GM19035 (cell line): Measurements from ENCODE around the gene FCHSD2.
"Not testable (repeated sequence)": the region's sequence is repeated elsewhere in the genome, so short reads cannot be mapped to it uniquely, and the experiment has no call there.

Experiments
- ATAC-seq: cut with Tn5 transposase; IDR thresholded peaks from one replicate; pipeline ENCODE4 v1.9.1; 2021; ENCODE audit not compliant: unreplicated experiment

FCHSD2 gene

DNA sequence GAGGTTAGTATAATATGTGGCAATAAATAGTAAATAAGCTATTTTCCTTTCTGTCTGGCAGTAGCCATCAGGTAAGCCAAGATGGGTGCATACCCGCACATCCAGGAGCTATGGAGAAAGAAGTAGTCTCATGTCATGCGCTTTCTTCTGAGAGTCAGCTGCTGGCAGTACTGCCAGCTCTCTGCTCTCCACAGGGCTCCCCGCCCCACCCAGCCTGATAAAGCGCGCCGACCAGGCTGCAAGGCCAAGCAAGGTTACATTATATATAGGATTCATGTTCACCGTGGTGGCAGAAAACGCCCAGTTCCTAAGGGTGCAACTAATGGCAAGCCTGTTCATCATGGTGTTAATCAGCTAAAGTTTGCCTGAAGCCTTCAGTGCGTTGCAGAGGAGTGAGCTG, 201.7 kb downstream of the FCHSD2 start:
- no peak for ATAC-seq

DNA sequence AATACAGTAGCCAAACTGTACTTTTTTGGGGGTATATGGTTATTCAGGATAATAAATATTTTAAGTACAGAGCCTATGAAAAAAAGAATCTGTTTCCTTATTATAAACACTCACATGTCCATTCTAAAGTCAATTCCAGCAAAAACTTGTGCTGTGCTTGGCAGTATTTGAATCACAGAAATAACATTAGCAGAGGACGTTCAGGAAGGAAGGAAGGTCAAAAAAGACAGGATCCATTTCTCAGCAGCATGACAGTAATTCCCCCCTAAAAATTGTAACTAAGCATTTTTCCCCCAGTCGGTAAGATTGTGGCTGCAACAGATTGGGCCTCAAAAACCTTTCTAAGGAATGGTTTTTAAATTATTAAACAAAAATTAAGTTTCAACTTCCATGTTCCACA, 203.1 kb downstream of the FCHSD2 start:
- no peak for ATAC-seq

DNA sequence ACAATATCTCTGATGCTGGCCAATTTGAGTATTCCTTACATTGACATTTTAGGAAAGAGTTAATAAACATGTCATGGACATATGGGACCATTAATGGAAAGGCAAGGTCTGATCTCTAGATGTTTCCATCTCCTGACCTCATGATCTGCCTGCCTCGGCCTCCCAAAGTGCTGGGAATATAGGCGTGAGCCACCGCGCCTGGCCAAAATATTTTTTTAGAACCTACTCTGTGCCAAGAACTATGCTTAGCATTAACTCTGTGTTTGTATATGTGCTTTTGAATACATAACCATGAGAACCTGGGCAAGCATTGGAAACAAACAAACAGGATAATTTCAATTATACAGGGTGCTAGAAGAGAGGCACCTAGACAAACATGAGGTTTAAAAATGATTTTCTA, 204.7 kb downstream of the FCHSD2 start:
- ATAC-seq, result no peak

DNA sequence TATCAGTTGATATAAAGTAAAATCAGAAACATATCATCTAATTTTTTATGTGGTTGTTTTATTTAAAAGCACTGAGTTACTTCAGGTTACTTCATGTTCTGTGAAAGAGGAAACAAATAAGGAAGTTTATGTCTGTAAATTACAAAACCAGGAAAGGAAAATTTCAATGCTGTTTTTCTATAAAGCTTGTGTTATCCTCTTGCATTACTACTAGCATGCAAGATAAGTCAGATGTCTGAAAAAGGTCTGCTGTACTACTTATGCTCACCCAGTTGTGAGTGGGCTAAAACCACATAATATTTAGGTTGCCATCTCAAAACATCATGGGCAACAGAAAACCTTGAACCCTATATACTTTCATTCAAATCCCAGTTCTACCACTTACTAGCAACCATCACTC, 206.4 kb downstream of the FCHSD2 start:
- ATAC-seq, result no peak

DNA sequence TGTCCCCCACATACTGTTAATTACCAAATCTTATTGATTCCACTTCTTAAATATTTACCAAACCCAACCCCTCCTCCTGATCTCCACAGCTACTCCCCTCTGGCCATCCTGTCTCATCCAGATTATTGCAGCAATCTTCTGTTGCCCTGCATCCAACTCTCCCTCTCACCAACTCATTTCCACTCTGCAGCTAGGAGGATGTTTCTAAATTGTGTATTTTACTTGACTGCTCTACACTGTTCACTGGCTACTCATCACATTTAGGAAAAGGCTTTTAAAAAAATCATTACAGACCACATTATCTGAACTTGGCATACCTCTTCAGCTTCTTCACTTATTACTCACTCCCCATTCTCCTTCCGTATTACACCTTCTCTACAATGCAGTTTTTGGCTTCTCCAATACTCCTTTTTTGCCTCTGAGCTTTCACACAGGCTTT, 210.0 kb downstream of the FCHSD2 start:
- no peak for ATAC-seq

DNA sequence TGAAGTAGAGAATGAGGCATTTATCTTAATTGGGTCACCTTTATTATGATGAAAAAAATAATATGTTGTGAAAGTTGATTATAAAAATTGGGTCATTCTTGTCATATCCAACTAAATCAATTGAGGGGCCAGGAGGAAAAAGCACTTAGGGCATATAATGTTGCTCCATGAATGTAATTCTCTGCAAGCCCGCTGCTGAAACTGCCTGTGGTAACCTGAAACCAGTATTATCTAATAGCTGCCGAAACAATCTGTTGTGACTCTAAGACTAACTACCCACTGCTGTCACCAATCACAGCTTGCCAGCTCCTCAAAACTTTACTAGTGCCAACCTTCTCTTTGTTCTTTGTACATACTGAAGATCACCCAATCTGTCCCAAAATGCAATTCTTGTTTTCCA, 212.1 kb downstream of the FCHSD2 start:
- ATAC-seq, result no peak

DNA sequence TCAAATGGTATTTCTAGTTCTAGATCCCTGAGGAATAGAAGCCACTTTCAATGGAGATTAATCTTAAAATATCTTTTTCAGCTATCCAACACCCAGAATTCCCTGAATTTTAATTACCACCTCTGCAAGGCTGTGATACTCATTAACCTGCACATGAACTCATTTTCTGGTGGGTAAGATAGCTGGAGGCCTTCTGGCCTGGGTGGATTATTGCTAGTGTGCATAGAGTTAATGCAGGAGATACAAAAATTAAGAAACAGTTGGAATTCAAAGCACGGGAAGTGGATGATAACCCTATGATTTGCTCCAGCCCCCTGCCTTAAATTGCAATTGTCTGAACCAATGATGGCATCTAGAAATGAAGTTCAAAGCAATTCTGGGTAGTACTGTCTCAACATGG, 212.9 kb downstream of the FCHSD2 start:
- ATAC-seq, result no peak

DNA sequence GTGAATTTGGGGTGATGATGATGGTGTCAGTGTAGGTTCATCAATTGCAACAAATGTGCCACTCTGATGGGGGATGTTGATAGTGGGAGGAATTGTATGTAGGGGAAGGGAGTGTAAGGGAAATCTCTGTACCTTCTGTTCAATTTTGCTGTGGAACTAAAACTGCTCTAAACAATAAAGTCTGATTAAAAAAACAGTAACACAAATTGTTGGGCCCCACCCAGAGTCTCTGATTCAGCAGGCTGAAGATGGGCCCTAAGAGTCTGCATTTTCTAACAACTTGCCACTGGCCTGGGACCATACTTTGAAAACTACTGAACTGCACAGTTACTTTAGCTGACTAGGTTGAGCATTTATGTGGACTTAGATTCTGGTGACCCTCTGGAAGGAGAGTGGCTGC, 214.7 kb downstream of the FCHSD2 start:
- ATAC-seq, result no peak

DNA sequence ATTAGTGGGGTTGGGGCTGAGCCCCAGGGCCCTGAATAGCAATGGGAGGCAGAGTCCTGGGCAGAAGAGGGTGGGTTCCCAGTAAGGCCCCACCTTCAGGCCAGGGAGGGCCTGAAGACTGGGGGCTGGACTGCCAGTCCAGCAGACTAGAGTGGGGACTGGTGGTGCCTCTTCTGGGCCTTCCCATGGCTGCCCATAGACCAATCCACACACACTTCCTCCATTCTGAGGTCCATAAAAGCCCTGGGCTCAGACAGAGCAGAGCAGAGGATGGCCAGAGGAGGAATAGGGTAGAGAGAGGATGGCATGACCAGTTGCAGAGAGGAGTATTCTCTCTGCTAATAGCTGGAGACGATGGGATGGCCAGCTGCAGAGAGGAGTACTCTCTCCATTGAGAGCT, 216.0 kb downstream of the FCHSD2 start:
- no peak for ATAC-seq

DNA sequence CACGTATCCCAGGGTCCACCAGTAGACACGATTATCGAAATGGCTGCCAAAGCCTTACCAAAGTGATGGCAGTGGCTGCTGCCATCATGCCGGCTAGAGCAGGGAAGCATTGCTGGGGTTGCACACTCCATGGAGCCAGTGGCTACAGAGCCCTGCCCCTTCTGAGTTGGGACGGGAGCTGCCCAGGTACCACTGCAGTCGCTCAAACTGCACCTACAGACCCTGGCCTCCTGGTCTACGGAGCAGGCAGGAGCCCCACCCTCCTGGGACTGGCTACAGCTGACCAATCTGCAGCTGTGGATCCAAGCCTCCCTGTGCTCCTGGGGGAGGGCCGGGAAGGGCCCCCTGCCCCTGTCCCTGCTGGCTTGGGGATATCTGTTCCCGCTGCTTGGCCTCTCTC, 216.5 kb downstream of the FCHSD2 start:
- no peak for ATAC-seq

DNA sequence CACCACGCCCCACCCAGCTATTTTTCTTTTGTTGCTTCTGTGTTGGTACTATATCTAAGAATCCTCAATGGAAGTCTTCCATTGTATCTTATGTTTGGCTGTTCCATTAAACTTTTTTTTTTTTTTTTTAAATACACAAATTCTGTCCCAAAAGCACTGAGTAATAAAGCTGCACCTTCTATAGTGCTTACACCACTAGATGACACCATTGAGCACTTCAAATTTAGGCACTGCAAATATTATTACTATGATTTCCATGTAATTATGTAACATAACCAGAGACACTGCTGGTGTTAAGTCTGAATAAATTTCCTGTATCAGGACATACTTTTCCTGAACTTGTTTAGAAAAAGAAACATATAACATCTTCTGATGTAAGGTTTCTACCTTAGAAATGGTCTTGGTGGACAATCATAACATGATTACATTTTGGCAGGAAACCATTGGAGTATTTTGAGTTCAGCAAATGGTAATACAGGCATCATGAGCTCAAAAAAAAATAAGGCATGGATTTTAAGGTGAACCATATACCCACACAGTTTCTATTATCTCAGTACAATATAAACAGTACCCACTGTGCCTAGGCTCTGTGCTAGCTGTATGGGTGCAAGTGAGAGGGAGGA, 217.4 kb downstream of the FCHSD2 start:
- ATAC-seq, result no peak

DNA sequence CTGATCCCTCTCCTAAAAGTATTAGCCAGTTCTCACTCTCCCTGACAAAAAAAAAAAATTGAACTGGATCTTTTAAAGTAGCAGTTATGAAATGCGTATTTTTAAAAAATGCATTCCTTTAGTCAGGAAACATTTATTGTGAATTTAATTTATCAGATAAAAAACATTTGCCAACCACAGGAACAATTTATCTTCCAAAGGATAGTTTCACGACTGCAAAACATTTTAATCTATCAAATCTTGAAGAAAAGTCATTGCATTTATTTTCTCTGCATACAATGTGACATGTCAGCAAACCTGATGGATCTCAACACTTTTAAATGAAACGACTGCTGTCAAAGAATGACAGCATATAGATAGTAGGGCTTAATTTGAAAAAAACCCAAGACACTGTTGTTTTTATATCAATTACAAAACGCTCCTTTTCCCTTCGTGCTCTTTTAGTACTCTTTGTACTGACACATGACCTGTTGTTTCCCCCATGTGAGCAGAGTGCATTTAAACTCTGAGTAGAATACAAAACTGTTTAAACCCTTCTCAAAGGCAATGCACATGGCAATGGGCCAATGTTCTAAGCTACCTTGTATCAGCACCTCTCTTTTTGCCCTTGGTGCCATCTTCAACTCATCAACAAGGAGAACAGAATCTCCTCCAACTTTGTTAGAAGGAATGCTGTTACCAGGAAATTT, 220.9 kb downstream of the FCHSD2 start:
- no peak for ATAC-seq

DNA sequence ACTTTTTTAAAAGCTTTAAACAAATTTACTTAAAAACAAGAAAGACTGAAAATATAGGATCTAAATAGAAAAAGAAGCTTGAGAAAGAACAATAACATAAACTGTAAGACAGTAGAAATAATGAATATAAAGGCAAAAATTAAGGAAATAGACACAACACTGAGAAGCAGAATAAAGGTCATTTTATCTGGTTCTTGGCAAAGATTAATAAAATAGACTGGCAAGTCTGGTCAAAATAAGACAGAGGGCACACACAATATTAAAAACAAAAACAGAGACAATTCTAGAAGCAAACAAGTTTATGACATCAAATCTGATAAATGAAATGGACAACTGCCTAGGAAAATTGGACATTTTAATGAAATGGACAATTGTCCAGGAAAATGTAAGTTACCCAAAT, 222.1 kb downstream of the FCHSD2 start:
- ATAC-seq, result no peak

DNA sequence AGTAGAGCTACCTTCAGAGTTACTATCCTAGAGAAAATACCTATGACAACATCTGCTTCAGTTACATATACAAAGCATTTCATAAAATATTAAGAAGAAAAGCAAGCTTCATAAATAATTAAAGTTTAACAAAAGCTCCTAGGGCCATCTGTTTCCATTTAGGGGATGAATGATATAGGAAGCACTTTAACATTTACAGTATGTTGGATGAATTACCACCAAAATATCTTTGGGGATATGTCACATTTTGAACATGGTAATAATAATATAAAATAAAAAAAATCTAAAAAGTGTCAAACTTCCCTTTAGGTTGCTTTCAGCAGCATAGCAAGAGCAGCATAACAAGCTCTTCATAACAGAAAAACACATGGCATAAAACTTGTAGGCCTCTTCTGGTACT, 223.3 kb downstream of the FCHSD2 start:
- no peak for ATAC-seq

DNA sequence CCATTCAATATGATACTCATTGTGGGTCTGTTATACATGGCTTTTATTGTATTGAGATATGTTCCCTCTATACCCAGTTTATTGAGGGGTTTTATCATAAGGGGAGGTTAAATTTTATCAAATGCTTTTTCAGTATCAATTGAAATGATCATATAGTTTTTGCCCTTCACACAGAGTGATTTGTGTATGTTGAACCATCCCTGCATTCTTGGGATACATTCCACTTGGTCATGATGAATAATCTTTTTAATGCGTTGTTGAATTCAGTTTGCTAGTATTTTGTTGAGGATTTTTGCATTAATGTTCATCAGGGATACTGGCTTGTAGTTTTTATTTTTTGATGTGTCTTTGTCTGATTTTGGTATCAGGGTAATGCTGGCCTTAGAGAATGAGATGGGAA, 229.9 kb downstream of the FCHSD2 start:
- no peak for ATAC-seq

DNA sequence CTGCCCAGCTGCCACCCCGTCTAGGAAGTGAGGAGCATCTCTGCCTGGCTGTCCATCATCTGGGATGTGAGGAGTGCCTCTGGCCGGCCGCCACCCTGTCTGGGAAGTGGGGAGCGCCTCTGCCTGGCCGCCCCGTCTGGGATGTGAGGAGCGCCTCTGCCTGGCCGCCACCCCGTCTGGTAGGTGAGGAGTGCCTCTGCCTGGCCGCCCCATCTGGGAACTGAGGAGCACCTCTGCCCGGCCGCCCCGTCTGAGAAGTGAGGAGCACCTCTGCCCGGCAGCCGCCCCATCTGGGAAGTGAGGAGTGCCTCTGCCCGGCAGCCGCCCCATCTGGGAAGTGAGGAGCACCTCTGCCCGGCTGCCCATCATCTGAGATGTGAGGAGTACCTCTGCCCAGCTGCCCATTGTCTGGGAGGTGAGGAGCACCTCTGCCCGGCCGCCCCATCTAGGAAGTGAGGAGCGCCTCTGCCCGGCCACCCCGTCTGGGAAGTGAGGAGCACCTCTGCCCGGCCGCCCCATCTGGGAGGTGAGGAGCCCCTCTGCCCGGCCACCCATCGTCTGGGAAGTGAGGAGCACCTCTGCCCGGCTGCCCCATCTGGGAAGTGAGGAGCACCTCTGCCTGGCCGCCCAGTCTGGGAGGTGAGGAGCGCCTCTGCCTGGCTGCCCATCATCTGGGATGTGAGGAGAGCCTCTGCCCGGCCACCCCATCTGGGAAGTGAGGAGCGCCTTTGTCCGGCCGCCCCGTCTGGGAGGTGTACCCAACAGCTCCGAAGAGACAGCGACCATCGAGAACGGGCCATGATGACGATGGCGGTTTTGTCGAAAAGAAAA, 232.3 kb downstream of the FCHSD2 start:
- not testable (repeated sequence) for ATAC-seq

DNA sequence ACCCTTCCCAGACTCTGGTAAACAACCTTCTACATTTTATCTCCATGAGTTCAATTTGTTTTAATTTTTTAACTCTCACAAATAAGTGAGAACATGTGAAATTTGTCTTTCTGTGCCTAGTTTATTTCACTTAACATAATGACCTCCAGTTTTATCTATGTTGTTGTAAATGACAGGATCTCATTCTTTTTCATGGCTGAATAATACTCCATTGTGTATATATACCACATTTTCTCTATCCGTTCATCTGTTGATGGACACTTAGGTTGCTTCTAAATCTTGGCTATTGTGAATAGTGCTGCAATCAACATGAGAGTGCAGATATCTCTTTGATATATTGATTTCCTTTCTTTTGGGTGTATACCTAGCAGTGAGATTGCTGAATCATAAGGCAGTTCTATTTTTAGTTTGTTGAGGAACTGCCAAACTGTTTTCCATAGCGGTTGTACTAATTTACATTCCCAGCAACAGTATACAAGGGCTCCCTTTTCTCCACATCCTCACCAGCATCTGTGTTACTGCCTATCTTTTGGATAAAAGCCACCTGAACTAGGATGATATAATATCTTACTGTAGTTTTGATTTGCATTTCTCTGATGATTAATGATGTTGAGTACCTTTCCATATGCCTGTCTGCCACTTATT, 234.0 kb downstream of the FCHSD2 start:
- no peak for ATAC-seq

DNA sequence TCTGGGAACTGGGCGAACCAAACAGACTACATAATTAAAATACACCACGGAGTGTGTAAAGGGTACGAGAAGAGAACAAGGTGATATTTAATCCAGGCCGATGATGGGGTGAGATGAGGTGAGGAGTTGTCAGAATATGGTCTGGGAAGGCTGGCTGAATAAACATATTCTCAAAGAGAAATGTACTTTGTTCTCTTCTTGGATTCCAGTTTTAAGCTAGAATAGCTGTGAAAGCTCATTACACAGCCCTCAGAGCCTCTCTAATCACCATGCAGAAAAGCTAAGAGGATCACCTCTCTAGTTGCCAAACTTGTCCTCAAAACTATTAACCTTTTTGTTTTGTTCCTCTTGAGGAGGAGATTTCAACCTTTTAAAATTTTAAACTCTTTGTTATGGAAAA, 238.1 kb downstream of the FCHSD2 start:
- no peak for ATAC-seq

DNA sequence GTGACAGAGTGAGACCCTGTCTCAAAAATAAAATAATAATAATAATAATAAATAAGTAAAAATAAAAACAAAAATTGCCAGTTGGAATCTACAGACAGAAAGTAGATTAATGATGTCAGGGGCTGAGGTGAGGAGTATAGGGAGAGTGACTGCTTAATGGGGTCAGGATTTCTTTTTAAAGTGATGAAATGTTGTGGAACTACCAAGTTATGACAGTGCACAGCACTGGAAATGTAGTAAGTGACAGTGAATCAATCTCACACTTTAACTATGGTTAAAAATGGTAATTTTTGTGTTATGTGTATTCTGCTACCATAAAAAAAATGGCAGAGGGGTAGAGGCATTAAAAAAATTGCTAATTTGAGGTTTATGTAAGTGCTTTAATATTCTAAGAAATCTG, 240.7 kb downstream of the FCHSD2 start:
- no peak for ATAC-seq

DNA sequence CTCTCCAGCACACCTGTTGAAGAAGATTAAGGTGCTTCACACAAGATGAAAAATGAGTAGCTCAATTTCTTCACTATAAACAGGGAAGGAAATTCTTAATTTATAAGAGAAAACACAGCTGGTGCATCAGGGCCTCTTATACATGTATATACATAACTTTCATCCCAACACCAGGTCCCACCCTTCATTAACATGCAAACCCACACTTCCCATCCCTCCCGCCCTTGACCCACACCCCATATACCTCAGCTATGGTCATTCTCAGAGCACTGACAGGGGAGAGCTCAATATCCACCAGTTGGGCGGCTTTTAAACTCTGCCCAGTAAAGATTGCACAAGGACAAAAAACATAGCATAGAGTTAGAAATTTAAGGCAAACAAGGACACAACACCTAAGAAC, 242.1 kb downstream of the FCHSD2 start:
- no peak for ATAC-seq

DNA sequence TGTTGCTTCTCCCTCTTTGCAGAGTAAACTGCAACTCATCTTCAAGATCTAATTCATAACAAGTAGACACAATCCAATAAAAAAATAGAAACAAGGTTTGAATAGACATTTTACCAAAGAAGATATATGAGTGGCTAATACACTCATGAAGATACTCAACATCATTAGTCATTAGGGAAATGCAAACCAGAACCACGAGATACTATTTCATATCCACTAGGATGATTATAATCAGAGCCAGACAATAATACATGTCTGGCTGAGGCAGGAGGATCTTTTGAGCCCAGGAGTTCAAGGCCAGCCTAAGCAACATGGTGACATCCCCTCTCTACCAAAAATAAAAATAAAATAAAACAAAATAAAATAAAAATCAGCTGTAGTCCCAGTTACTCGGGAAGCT, 242.9 kb downstream of the FCHSD2 start:
- no peak for ATAC-seq

DNA sequence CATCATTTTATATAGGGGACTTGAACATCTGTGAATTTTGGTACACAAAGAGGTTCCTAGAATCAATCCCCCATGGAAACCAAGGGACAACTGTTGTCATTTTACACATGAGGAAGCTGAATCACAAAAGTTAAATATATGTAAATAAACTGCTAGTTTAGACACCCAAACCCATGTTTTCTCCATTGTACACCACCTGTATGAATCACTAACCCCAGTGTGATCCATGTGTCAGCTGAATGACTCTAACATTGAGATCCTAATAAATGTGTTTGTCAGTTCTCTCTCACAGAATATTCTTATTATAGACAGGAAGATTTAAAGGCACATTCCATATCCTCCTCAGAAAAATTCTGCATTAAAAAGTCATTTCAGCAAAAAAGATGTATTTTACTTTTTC, 244.6 kb downstream of the FCHSD2 start:
- ATAC-seq, result no peak
